ENCODE results near the gene BEST4.
"Not testable (repeated sequence)": the region's sequence is repeated elsewhere in the genome, so short reads cannot be mapped to it uniquely, and the experiment has no call there.

BEST4 gene

GRCh38 chr1:44798481-44799365 is 10.8 kb upstream of the BEST4 start:
- DNase-seq (ENCODE audit: insufficient read length, low spot score) (no peak), FAIRE-seq (no peak)
- TF ChIP-seq, protein P1, sequence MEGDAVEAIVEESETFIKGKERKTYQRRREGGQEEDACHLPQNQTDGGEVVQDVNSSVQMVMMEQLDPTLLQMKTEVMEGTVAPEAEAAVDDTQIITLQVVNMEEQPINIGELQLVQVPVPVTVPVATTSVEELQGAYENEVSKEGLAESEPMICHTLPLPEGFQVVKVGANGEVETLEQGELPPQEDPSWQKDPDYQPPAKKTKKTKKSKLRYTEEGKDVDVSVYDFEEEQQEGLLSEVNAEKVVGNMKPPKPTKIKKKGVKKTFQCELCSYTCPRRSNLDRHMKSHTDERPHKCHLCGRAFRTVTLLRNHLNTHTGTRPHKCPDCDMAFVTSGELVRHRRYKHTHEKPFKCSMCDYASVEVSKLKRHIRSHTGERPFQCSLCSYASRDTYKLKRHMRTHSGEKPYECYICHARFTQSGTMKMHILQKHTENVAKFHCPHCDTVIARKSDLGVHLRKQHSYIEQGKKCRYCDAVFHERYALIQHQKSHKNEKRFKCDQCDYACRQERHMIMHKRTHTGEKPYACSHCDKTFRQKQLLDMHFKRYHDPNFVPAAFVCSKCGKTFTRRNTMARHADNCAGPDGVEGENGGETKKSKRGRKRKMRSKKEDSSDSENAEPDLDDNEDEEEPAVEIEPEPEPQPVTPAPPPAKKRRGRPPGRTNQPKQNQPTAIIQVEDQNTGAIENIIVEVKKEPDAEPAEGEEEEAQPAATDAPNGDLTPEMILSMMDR (IDR thresholded peaks at IDR 0.05; ENCODE audit: insufficient read depth, missing control alignments) = no peak

DNA sequence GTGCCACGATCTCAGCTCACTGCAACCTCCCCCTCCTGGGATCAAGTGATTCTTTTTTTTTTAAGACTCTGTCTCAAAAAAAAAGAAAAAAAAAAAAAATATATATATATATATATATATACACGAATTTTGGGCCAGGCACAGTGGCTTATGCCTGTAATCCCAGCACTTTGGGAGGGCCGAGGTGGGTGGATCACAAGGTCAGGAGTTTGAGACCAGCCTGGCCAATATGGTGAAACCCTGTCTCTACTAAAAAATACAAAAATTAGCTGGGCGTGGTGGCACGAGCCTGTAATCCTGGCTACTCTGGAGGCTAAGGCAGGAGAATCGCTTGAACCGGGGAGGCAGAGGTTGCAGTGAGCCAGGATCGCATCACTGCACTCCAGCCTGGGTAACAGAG is 9.9 kb upstream of the BEST4 start:
- DNase-seq (ENCODE audit: insufficient read length, low spot score); FAIRE-seq: not testable (repeated sequence)

GRCh38 chr1:44792736-44793502 is 4.9 kb upstream of the BEST4 start:
- FAIRE-seq (no peak), DNase-seq (ENCODE audit: insufficient read length, low spot score) (no peak)
- TF ChIP-seq, protein P1 (IDR thresholded peaks at IDR 0.05; ENCODE audit: insufficient read depth, missing control alignments) = no peak

DNA sequence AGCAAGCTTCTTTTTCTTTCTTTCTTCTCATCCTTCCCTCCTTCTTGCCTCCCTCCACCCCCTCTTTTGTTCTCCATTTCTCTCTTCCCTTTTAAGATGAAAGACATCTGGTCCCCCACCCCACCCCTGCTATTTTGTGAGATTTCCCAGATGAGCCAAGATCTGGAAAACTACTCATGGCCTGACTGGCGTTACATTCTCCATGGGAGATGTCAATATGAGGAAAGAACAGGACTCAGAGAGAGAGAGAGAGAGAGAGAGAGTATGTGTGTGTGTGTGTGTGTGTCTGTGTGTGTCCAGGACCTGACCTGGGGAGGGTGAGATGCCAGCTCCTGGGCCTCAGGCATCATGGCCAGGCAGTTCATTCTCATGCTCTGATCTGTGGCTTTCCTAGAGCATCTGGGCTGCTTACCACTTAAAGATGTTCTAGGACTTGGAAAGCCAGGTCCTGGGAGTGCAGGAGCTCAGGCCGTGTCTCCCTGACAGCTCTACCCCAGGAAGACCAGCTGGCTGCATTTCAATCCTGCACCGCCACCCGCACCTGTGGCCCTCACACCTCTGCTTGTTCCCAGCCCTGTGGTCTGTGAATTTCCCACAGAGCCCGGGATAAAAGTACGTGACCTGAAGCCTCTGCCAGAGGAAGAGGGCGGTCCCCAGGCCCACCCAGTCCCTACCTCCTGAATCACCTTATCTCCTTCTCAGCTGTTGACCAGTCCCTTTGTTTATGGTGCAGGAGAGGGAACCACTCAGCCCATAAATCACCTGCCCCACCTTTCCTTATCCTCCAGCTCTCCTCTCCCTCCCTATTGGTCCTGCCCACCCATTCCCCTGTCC is 3.2 kb upstream of the BEST4 start:
- DNase-seq (ENCODE audit: insufficient read length, low spot score) (no peak), FAIRE-seq (no peak)
- TF ChIP-seq, protein P1 (IDR thresholded peaks at IDR 0.05; ENCODE audit: insufficient read depth, missing control alignments) = no peak

- DNase-seq (ENCODE audit: insufficient read length, low spot score) = no peak
- FAIRE-seq = no peak
- TF ChIP-seq, protein P1 (IDR thresholded peaks at IDR 0.05; ENCODE audit: insufficient read depth, missing control alignments) = no peak
Measured at GRCh38 chr1:44787506-44787905, 464 bp downstream of the BEST4 start.

DNA sequence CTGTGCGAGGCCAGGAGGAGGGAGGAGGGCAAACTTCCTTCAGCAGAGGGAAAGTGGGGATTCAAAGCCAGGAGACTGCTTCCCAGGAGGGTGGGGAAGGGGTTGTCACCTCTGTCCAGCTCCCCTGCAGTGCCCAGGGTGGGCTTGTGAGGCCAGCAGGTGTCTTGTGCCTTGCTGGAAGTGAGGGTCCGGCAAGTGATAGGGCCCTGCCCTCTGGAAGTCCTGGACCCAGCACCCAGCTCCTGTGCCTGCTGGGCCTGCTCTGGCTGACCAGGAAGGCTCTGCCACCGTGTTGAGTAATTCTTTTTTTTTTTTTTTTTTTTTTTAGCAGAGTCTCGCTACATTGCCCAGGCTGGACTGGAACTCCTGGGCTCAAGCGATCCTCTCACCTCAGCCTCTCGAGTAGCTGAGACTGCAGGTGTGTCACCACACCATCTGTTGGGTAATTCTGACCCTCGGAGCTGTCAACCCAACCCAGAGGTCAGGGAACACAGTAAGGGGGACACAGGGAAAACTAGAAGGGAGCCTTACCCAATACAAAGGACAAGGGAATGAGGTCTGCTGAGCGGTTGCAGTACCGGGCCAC is 1.0 kb downstream of the BEST4 start:
- DNase-seq (ENCODE audit: insufficient read length, low spot score) (no peak), FAIRE-seq (no peak)
- TF ChIP-seq, protein P1 (IDR thresholded peaks at IDR 0.05; ENCODE audit: insufficient read depth, missing control alignments) = no peak
